Umbilical cord (tissue), 2 donors: Measurements from ENCODE around the gene SPPL2C. TPM values are rescaled to one million over a fixed set of nuclear protein-coding genes. Genes with fewer than 3 reads are reported as not detected.

Experiments
- DNase-seq: peaks from one replicate; pipeline ENCODE4 v3.0.0-alpha.2; 2015; ENCODE audit warnings: low spot score
- total RNA-seq: library from RNA; depleted of rRNA; stranded (reverse); fragments of >200 nt; gene quantifications from one replicate; pipeline ENCODE4 v1.2.3, GENCODE V29; 2014; ENCODE audit warnings: low replicate concordance; ENCODE audit not compliant: insufficient read depth

The SPPL2C gene
- total RNA-seq, 1 donor from 2014 or later = 3.1 TPM

- no peak for DNase-seq
These were observed 16.5 kb upstream of the SPPL2C start for GRCh38 chr17:45828171-45828570.

GRCh38 chr17:45828582-45829133 lies 16.0 kb upstream of the SPPL2C start:
- DNase-seq = peak; percentile 88

- no peak for DNase-seq
These were observed 10.8 kb upstream of the SPPL2C start for GRCh38 chr17:45833920-45834319.

GRCh38 chr17:45834471-45835396 lies 9.9 kb upstream of the SPPL2C start:
- DNase-seq = no peak

GRCh38 chr17:45835481-45835880 lies 9.2 kb upstream of the SPPL2C start:
- no peak for DNase-seq

- no peak for DNase-seq
These were observed 8.3 kb upstream of the SPPL2C start for GRCh38 chr17:45836047-45837044.

GRCh38 chr17:45837187-45837586 lies 7.5 kb upstream of the SPPL2C start:
- DNase-seq = no peak

GRCh38 chr17:45837603-45838002 lies 7.1 kb upstream of the SPPL2C start:
- DNase-seq = no peak

- no peak for DNase-seq
These were observed 5.9 kb upstream of the SPPL2C start for GRCh38 chr17:45838751-45839295.

GRCh38 chr17:45839442-45839841 lies 5.2 kb upstream of the SPPL2C start:
- no peak for DNase-seq

GRCh38 chr17:45841186-45841585 lies 3.5 kb upstream of the SPPL2C start:
- DNase-seq = no peak

- no peak for DNase-seq
These were observed 2.7 kb upstream of the SPPL2C start for GRCh38 chr17:45841883-45842525.

- DNase-seq = no peak
These were observed 959 bp upstream of the SPPL2C start for GRCh38 chr17:45843722-45844121.

GRCh38 chr17:45845376-45846185 lies 900 bp downstream of the SPPL2C start:
- DNase-seq = no peak

GRCh38 chr17:45846223-45846622 lies 1.5 kb downstream of the SPPL2C start:
- DNase-seq = no peak

GRCh38 chr17:45846646-45847045 lies 2.0 kb downstream of the SPPL2C start:
- DNase-seq = no peak

- DNase-seq = no peak
These were observed 2.4 kb downstream of the SPPL2C start for GRCh38 chr17:45847101-45847500.

GRCh38 chr17:45847747-45848146 lies 3.1 kb downstream of the SPPL2C start:
- DNase-seq = no peak

GRCh38 chr17:45848405-45848804 lies 3.7 kb downstream of the SPPL2C start:
- no peak for DNase-seq

GRCh38 chr17:45848868-45849535 lies 4.3 kb downstream of the SPPL2C start:
- no peak for DNase-seq
